Measurements from ENCODE around the gene TPBGL. TPM values are rescaled to one million over a fixed set of nuclear protein-coding genes. Genes with fewer than 3 reads are reported as not detected.

The TPBGL gene
- polyA plus RNA-seq, 3 donors: not detected

- H3K4me2 ChIP-seq (replicated peaks; ENCODE audit: extremely low read depth, low read length, poor library complexity, severe bottlenecking): peak overlapping the region; percentile 69
- Mint-ChIP-seq H3K9me3 (peaks cover 0 to 18% (median 9%) of the 10 kb centered on the region in 7 donors), H3K27ac (peak overlapping the region in 2 of 7 donors; percentile 42 to 60), H3K27me3 (ENCODE audit: low read depth in 3 of 3) (peaks cover 51 to 69% (median 62%) of the 10 kb centered on the region in 3 donors), H3K4me3 (peak overlapping the region; percentile 73 to 90), H3K36me3 (peaks cover 4 to 6% of the 10 kb centered on the region in 2 donors), H3K4me1 (peaks cover 8% of the 10 kb centered on the region)
- no peaks in the 10 kb centered on the region for H3K36me3 ChIP-seq (replicated peaks in 1 of 2; ENCODE audit: control insufficient read depth in 1 of 2, insufficient read depth in 2 of 2, low read length in 2 of 2)
- peaks cover 8 to 22% of the 10 kb centered on the region in 2 donors for H3K4me1 ChIP-seq (ENCODE audit: control insufficient read depth in 1 of 2, insufficient read depth in 2 of 2, low read length in 2 of 2)
- peak overlapping the region in 1 of 3 experiments; percentile 59 for H3K4me3 ChIP-seq (replicated peaks in 1 of 3; ENCODE audit: low read depth in 2 of 3, low read length in 3 of 3)
- no peak overlapping the region for H3K27ac ChIP-seq (ENCODE audit: low read depth in 1 of 2, low read length in 2 of 2)
- WGBS (ENCODE audit: insufficient coverage): 8% methylated on average over 72 of the region's 72 CpGs
- H3K9me3 ChIP-seq (replicated peaks in 1 of 2; ENCODE audit: control insufficient read depth in 1 of 2, insufficient read depth in 1 of 2, low read length in 2 of 2): peaks cover 0 to 15% of the 10 kb centered on the region in 2 donors
- intact Hi-C loops (cut with micrococcal nuclease): loop anchor here in 1 of 2 donors (2.0 to 5.0 kb wide), 2 partner anchors 35 to 99 kb away; no protein-coding TSS in a partner anchor
- peak; percentile 52 for TF ChIP-seq CTCF (IDR thresholded peaks at IDR 0.05)
- peak overlapping the region; percentile 61 for H2AFZ ChIP-seq (ENCODE audit: insufficient read depth, low read depth, low read length, poor library complexity, severe bottlenecking)
- no peaks in the 10 kb centered on the region for H3K79me2 ChIP-seq (ENCODE audit: insufficient read depth, low read length)
- H4K20me1 ChIP-seq (ENCODE audit: insufficient read depth, low read length): no peaks in the 10 kb centered on the region
- no peak for DNase-seq
- H3K27me3 ChIP-seq (ENCODE audit: control insufficient read depth in 2 of 2, insufficient read depth in 2 of 2, low read length in 2 of 2): peaks cover 44 to 64% of the 10 kb centered on the region in 2 donors
- no peak overlapping the region for H3K9ac ChIP-seq (ENCODE audit: insufficient read depth, low read length, poor library complexity, severe bottlenecking)
These were observed 1.5 kb downstream of the TPBGL start for GRCh38 chr11:75241906-75242644.

DNA sequence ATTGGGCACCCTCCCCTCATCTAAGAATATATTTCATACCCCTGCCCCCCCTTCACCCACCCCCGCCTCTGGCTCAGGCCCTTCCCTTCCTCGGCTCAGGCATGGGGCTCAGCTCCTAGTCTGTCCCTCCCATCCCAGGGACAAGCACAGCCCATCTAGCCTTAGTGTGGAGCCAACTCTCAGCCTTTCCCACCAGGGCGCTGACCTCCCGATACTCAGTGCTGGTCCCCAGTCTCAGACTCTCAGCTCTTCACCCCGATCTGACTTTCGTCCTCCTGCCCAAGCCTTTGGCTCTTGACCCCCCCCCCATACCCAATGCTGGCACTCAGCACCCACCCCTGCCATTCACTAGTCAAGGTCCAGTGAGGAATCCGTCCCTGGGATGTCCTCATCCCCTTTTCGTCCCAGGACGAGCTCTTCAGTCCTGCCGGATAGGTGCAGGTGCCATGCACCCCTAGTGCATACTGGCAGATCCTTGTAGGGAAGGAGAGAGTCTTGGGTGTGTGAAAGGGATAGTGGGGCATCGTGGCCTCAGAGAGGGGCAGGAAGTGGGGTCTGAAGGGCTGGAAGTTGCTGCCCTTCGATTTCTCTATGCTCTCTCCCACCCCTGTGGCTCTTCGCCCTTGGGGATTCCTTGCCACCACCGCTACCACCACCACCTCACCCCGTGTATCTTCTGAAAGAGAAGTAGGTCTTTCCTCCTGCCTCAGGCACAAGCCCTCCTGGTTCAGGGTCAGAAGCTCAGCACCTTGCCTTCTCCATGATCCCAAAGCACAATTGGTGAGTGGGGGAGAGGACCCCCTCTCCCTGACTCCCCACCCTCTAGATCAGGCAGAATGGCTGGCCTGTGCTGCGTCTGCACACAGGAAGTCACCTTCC lies 2.4 kb downstream of the TPBGL start:
- Histone ChIP-seq H3K9me3 (replicated peaks in 1 of 2; ENCODE audit: control insufficient read depth in 1 of 2, insufficient read depth in 1 of 2, low read length in 2 of 2) (peaks cover 0 to 15% of the 10 kb centered on the region in 2 donors), H3K4me3 (replicated peaks in 1 of 3; ENCODE audit: low read depth in 2 of 3, low read length in 3 of 3) (no peak overlapping the region), H3K9ac (ENCODE audit: insufficient read depth, low read length, poor library complexity, severe bottlenecking) (no peak overlapping the region), H3K4me1 (ENCODE audit: control insufficient read depth in 1 of 2, insufficient read depth in 2 of 2, low read length in 2 of 2) (peaks cover 8 to 22% of the 10 kb centered on the region in 2 donors), H3K27me3 (ENCODE audit: control insufficient read depth in 2 of 2, insufficient read depth in 2 of 2, low read length in 2 of 2) (peaks cover 44 to 61% of the 10 kb centered on the region in 2 donors), H2AFZ (ENCODE audit: insufficient read depth, low read depth, low read length, poor library complexity, severe bottlenecking) (no peak overlapping the region), H3K27ac (ENCODE audit: low read depth in 1 of 2, low read length in 2 of 2) (no peak overlapping the region), H4K20me1 (ENCODE audit: insufficient read depth, low read length) (no peaks in the 10 kb centered on the region), H3K4me2 (replicated peaks; ENCODE audit: extremely low read depth, low read length, poor library complexity, severe bottlenecking) (no peak overlapping the region), H3K79me2 (ENCODE audit: insufficient read depth, low read length) (no peaks in the 10 kb centered on the region), H3K36me3 (replicated peaks in 1 of 2; ENCODE audit: control insufficient read depth in 1 of 2, insufficient read depth in 2 of 2, low read length in 2 of 2) (no peaks in the 10 kb centered on the region)
- Mint-ChIP-seq H3K27ac (peak overlapping the region in 1 of 7 donors; percentile 10), H3K9me3 (peaks cover 0 to 16% (median 9%) of the 10 kb centered on the region in 7 donors), H3K4me3 (peak overlapping the region; percentile 73 to 90), H3K36me3 (peaks cover 4 to 6% of the 10 kb centered on the region in 2 donors), H3K4me1 (peaks cover 8% of the 10 kb centered on the region), H3K27me3 (ENCODE audit: low read depth in 3 of 3) (peaks cover 52 to 71% (median 60%) of the 10 kb centered on the region in 3 donors)
- DNase-seq: no peak
- 69% methylated on average over 6 of the region's 16 CpGs for WGBS (ENCODE audit: insufficient coverage)
- intact Hi-C loops (cut with micrococcal nuclease): loop anchor here in 1 of 2 donors (5.0 kb wide), 1 partner anchor 36 kb away; no protein-coding TSS in a partner anchor
- TF ChIP-seq CTCF (IDR thresholded peaks at IDR 0.05): no peak

Data from CD14-positive monocyte (primary cell).